ENCODE results near the gene C6orf62. TPM values are rescaled to one million over a fixed set of nuclear protein-coding genes. Genes with fewer than 3 reads are reported as not detected.
"Not testable (repeated sequence)": the region's sequence is repeated elsewhere in the genome, so short reads cannot be mapped to it uniquely, and the experiment has no call there.

C6orf62 gene
- total RNA-seq, 2 donors from 2014 or later: 95.1 to 115 TPM

GRCh38 chr6:24757611-24758010 lies 38.7 kb upstream of the C6orf62 start:
- 93% methylated on average over 6 of the region's 6 CpGs for WGBS
- Histone ChIP-seq H3K36me3 (no peaks in the 10 kb centered on the region), H3K4me3 (no peak overlapping the region), H3K9me3 (no peaks in the 10 kb centered on the region), H3K27me3 (replicated peaks; ENCODE audit: insufficient read depth) (no peaks in the 10 kb centered on the region), H3K4me1 (replicated peaks) (no peaks in the 10 kb centered on the region), H3K27ac (no peak overlapping the region)
- DNase-seq (ENCODE audit: low spot score): no peak
- intact Hi-C loops (cut with DNase I): no loop called here
- TF ChIP-seq POLR2AphosphoS5 (IDR thresholded peaks at IDR 0.05) (no peak), CTCF (IDR thresholded peaks at IDR 0.05) (no peak), POLR2A (IDR thresholded peaks at IDR 0.05) (no peak)

- intact Hi-C loops (cut with DNase I): no loop called here
- no peak overlapping the region for H3K4me3 ChIP-seq
- DNase-seq (ENCODE audit: low spot score): no peak
- TF ChIP-seq CTCF (IDR thresholded peaks at IDR 0.05) (no peak), POLR2AphosphoS5 (IDR thresholded peaks at IDR 0.05) (no peak), POLR2A (IDR thresholded peaks at IDR 0.05) (no peak)
- H3K4me1 ChIP-seq (replicated peaks): no peaks in the 10 kb centered on the region
- no peaks in the 10 kb centered on the region for H3K9me3 ChIP-seq
- H3K36me3 ChIP-seq: no peaks in the 10 kb centered on the region
- no peak overlapping the region for H3K27ac ChIP-seq
- H3K27me3 ChIP-seq (replicated peaks; ENCODE audit: insufficient read depth): no peaks in the 10 kb centered on the region
Observed at GRCh38 chr6:24755279-24755678, 36.3 kb upstream of the C6orf62 start.

- H3K9me3 ChIP-seq; intact Hi-C loops (cut with DNase I); H3K27ac ChIP-seq; H3K4me3 ChIP-seq; DNase-seq (ENCODE audit: low spot score); H3K36me3 ChIP-seq; H3K4me1 ChIP-seq (replicated peaks); H3K27me3 ChIP-seq (replicated peaks; ENCODE audit: insufficient read depth): not testable (repeated sequence)
- 83% methylated on average over 4 of the region's 4 CpGs for WGBS
Observed at GRCh38 chr6:24754378-24754777, 35.4 kb upstream of the C6orf62 start.

- intact Hi-C loops (cut with DNase I): no loop called here
- DNase-seq (ENCODE audit: low spot score): no peak
- 48% methylated on average over 2 of the region's 2 CpGs for WGBS
- Histone ChIP-seq H3K27me3 (replicated peaks; ENCODE audit: insufficient read depth) (no peaks in the 10 kb centered on the region), H3K4me1 (replicated peaks) (no peaks in the 10 kb centered on the region), H3K27ac (no peak overlapping the region), H3K9me3 (no peaks in the 10 kb centered on the region), H3K36me3 (no peaks in the 10 kb centered on the region), H3K4me3 (no peak overlapping the region)
- TF ChIP-seq POLR2A (IDR thresholded peaks at IDR 0.05): no peak
- TF ChIP-seq CTCF (IDR thresholded peaks at IDR 0.05): no peak
- TF ChIP-seq POLR2AphosphoS5 (IDR thresholded peaks at IDR 0.05): no peak
Observed at GRCh38 chr6:24753545-24753944, 34.6 kb upstream of the C6orf62 start.

GRCh38 chr6:24752917-24753492 lies 34.1 kb upstream of the C6orf62 start:
- DNase-seq (ENCODE audit: low spot score): no peak
- H3K27me3 ChIP-seq (replicated peaks; ENCODE audit: insufficient read depth): no peaks in the 10 kb centered on the region
- H3K27ac ChIP-seq: no peak overlapping the region
- H3K4me3 ChIP-seq: no peak overlapping the region
- no peaks in the 10 kb centered on the region for H3K9me3 ChIP-seq
- no peaks in the 10 kb centered on the region for H3K4me1 ChIP-seq (replicated peaks)
- H3K36me3 ChIP-seq: no peaks in the 10 kb centered on the region
- TF ChIP-seq POLR2AphosphoS5 (IDR thresholded peaks at IDR 0.05) (no peak), CTCF (IDR thresholded peaks at IDR 0.05) (no peak), POLR2A (IDR thresholded peaks at IDR 0.05) (no peak)
- intact Hi-C loops (cut with DNase I): no loop called here
- WGBS: 93% methylated on average over 1 of the region's 1 CpG

Measured in prostate gland (tissue), 2 donors.